Ishikawa (cell line): ENCODE results near the gene GPATCH4.

Experiments
- EGR1 ChIP-seq: IDR thresholded peaks from 2 replicates; pipeline ENCODE4 v1.6.1; 2012
- MAX ChIP-seq: IDR thresholded peaks from 2 replicates; pipeline ENCODE4 v1.6.1; 2012
- NFIC ChIP-seq: IDR thresholded peaks from 2 replicates; pipeline ENCODE4 v1.6.1; 2012
- RAD21 ChIP-seq: IDR thresholded peaks from 2 replicates; pipeline ENCODE4 v1.6.1; 2012; ENCODE audit warnings: low read depth
- REST ChIP-seq: IDR thresholded peaks from 2 replicates; pipeline ENCODE4 v1.6.1; 2012; ENCODE audit warnings: low read depth, mild to moderate bottlenecking
- TAF1 ChIP-seq: IDR thresholded peaks from 2 replicates; pipeline ENCODE4 v1.6.1; 2012; ENCODE audit warnings: low read depth, mild to moderate bottlenecking
- TCF12 ChIP-seq: IDR thresholded peaks from 2 replicates; pipeline ENCODE4 v1.6.1; 2012; ENCODE audit warnings: low read depth

GRCh38 chr1:156592158-156592909 lies 8.9 kb downstream of the GPATCH4 start:
- TF ChIP-seq MAX (no peak), TCF12 (no peak), TAF1 (no peak), RAD21 (no peak), NFIC (no peak), EGR1 (no peak), REST (no peak)
